Measurements from ENCODE around the gene AIMP1.

AIMP1 gene

DNA sequence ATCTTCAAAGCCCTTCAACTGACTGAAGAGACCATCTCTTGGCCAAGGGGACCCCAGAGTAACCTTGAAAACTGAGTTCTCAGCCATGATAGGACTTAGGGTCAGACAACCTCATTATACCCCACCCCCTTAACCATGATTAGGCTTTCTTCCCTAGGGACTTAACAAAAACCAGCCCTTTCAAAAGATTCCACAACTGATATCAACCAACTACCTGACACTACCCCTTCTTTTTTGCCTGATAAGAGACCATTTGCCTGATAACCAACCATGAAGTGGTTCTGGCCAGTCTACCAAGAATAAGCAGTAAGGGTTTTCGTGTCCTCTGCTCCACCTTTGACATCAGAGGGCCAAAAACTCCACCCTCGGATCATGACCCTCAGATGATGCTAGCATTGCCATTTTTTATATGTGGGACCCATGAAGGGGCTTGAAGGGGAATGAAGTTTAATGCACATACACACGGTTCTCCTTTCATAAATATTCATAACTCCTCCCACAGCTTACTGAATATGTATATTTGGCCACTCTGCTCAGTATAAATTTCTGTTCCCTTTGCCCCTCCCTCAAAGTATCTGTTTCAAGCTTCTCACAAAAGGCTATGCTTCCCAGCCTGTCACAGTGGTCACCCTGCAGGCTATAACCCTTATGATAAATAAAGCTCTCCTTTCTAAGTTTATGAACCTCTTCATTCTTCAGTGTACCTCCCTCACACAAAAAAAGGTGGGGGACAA is 12.6 kb upstream of the AIMP1 start:
- Histone ChIP-seq H4K8ac (ENCODE audit: low read depth, low read length) (no peak overlapping the region), H4K91ac (ENCODE audit: low read depth, low read length, poor library complexity) (no peak overlapping the region), H3K27ac (replicated peaks; ENCODE audit: low read length) (no peak overlapping the region), H2BK15ac (ENCODE audit: low read length) (no peak overlapping the region), H3K14ac (ENCODE audit: low read length) (no peak overlapping the region), H3K9me3 (replicated peaks in 1 of 2; ENCODE audit: control insufficient read depth in 2 of 2, insufficient read depth in 1 of 2, low read depth in 1 of 2, low read length in 2 of 2) (no peaks in the 10 kb centered on the region), H3K27me3 (ENCODE audit: control insufficient read depth in 3 of 3, insufficient read depth in 3 of 3, low read depth in 1 of 3, low read length in 3 of 3) (no peaks in the 10 kb centered on the region), H3K9ac (ENCODE audit: low read depth, low read length, poor library complexity) (no peak overlapping the region), H3K36me3 (replicated peaks in 1 of 2; ENCODE audit: control insufficient read depth in 2 of 2, insufficient read depth in 2 of 2, low read length in 2 of 2) (peaks cover 6 to 80% of the 10 kb centered on the region in 2 donors), H3K4ac (ENCODE audit: low read length) (no peak overlapping the region), H3K4me1 (ENCODE audit: control insufficient read depth in 2 of 2, insufficient read depth in 1 of 2, low read depth in 1 of 2, low read length in 2 of 2) (no peaks in the 10 kb centered on the region), H2BK12ac (ENCODE audit: low read length) (no peak overlapping the region), H2AFZ (ENCODE audit: low read length) (no peak overlapping the region), H3K18ac (ENCODE audit: low read length) (no peak overlapping the region), H2BK5ac (ENCODE audit: low read length) (no peak overlapping the region), H3K4me2 (ENCODE audit: insufficient read depth, low read length, poor library complexity, severe bottlenecking) (no peak overlapping the region), H3K4me3 (ENCODE audit: low read length in 2 of 2) (no peak overlapping the region), H2AK5ac (ENCODE audit: low read depth, low read length) (no peak overlapping the region), H2BK120ac (ENCODE audit: low read depth, low read length) (no peak overlapping the region), H3K23ac (ENCODE audit: low read depth, low read length, poor library complexity) (no peak overlapping the region), H3K79me1 (ENCODE audit: low read depth, low read length) (no peaks in the 10 kb centered on the region)
- no peak for DNase-seq (ENCODE audit: low spot score)
- no CpG with 5 or more reads among the region's 3 CpGs for WGBS, 2 donors (ENCODE audit: extremely low coverage in 2 of 2, insufficient read length in 2 of 2, insufficient replicate concordance in 1 of 2)

- Histone ChIP-seq H2AK5ac (ENCODE audit: low read depth, low read length) (no peak overlapping the region), H3K36me3 (replicated peaks in 1 of 2; ENCODE audit: control insufficient read depth in 2 of 2, insufficient read depth in 2 of 2, low read length in 2 of 2) (peaks cover 6 to 73% of the 10 kb centered on the region in 2 donors), H2BK120ac (ENCODE audit: low read depth, low read length) (no peak overlapping the region), H3K4ac (ENCODE audit: low read length) (no peak overlapping the region), H3K4me3 (ENCODE audit: low read length in 2 of 2) (no peak overlapping the region), H3K4me1 (ENCODE audit: control insufficient read depth in 2 of 2, insufficient read depth in 1 of 2, low read depth in 1 of 2, low read length in 2 of 2) (no peaks in the 10 kb centered on the region), H3K23ac (ENCODE audit: low read depth, low read length, poor library complexity) (no peak overlapping the region), H3K27me3 (ENCODE audit: control insufficient read depth in 3 of 3, insufficient read depth in 3 of 3, low read depth in 1 of 3, low read length in 3 of 3) (no peaks in the 10 kb centered on the region), H3K27ac (replicated peaks; ENCODE audit: low read length) (no peak overlapping the region), H3K9ac (ENCODE audit: low read depth, low read length, poor library complexity) (no peak overlapping the region), H4K8ac (ENCODE audit: low read depth, low read length) (no peak overlapping the region), H2AFZ (ENCODE audit: low read length) (no peak overlapping the region), H3K9me3 (replicated peaks in 1 of 2; ENCODE audit: control insufficient read depth in 2 of 2, insufficient read depth in 1 of 2, low read depth in 1 of 2, low read length in 2 of 2) (no peaks in the 10 kb centered on the region), H2BK5ac (ENCODE audit: low read length) (no peak overlapping the region), H4K91ac (ENCODE audit: low read depth, low read length, poor library complexity) (no peak overlapping the region), H3K79me1 (ENCODE audit: low read depth, low read length) (no peaks in the 10 kb centered on the region), H3K4me2 (ENCODE audit: insufficient read depth, low read length, poor library complexity, severe bottlenecking) (no peak overlapping the region), H2BK12ac (ENCODE audit: low read length) (no peak overlapping the region), H3K14ac (ENCODE audit: low read length) (no peak overlapping the region), H3K18ac (ENCODE audit: low read length) (no peak overlapping the region), H2BK15ac (ENCODE audit: low read length) (no peak overlapping the region)
- DNase-seq (ENCODE audit: low spot score) = no peak
Measured at GRCh38 chr4:106304632-106305031, 11.7 kb upstream of the AIMP1 start.

- Histone ChIP-seq H2AFZ (ENCODE audit: low read length) (no peak overlapping the region), H3K9me3 (replicated peaks in 1 of 2; ENCODE audit: control insufficient read depth in 2 of 2, insufficient read depth in 1 of 2, low read depth in 1 of 2, low read length in 2 of 2) (no peaks in the 10 kb centered on the region), H2BK120ac (ENCODE audit: low read depth, low read length) (no peak overlapping the region), H2BK5ac (ENCODE audit: low read length) (no peak overlapping the region), H2BK12ac (ENCODE audit: low read length) (no peak overlapping the region), H3K18ac (ENCODE audit: low read length) (no peak overlapping the region), H3K14ac (ENCODE audit: low read length) (no peak overlapping the region), H3K4ac (ENCODE audit: low read length) (no peak overlapping the region), H3K23ac (ENCODE audit: low read depth, low read length, poor library complexity) (no peak overlapping the region), H3K27me3 (ENCODE audit: control insufficient read depth in 3 of 3, insufficient read depth in 3 of 3, low read depth in 1 of 3, low read length in 3 of 3) (no peaks in the 10 kb centered on the region), H2AK5ac (ENCODE audit: low read depth, low read length) (no peak overlapping the region), H3K4me3 (ENCODE audit: low read length in 2 of 2) (no peak overlapping the region), H3K27ac (replicated peaks; ENCODE audit: low read length) (no peak overlapping the region), H3K79me1 (ENCODE audit: low read depth, low read length) (no peaks in the 10 kb centered on the region), H4K91ac (ENCODE audit: low read depth, low read length, poor library complexity) (no peak overlapping the region), H3K4me1 (ENCODE audit: control insufficient read depth in 2 of 2, insufficient read depth in 1 of 2, low read depth in 1 of 2, low read length in 2 of 2) (no peaks in the 10 kb centered on the region), H4K8ac (ENCODE audit: low read depth, low read length) (no peak overlapping the region), H2BK15ac (ENCODE audit: low read length) (no peak overlapping the region), H3K9ac (ENCODE audit: low read depth, low read length, poor library complexity) (no peak overlapping the region), H3K36me3 (replicated peaks in 1 of 2; ENCODE audit: control insufficient read depth in 2 of 2, insufficient read depth in 2 of 2, low read length in 2 of 2) (peaks cover 2 to 65% of the 10 kb centered on the region in 2 donors), H3K4me2 (ENCODE audit: insufficient read depth, low read length, poor library complexity, severe bottlenecking) (no peak overlapping the region)
- WGBS, 2 donors (ENCODE audit: extremely low coverage in 2 of 2, insufficient read length in 2 of 2, insufficient replicate concordance in 1 of 2) = no CpG with 5 or more reads among the region's 4 CpGs
- DNase-seq (ENCODE audit: low spot score) = no peak
Measured at GRCh38 chr4:106305435-106306055, 10.8 kb upstream of the AIMP1 start.

- H3K27ac ChIP-seq (replicated peaks; ENCODE audit: low read length) = no peak overlapping the region
- no peak overlapping the region for H3K4me3 ChIP-seq (ENCODE audit: low read length in 2 of 2)
Measured at GRCh38 chr4:106306561-106306960, 9.8 kb upstream of the AIMP1 start.

More at GRCh38 chr4:106306561-106306960, 9.8 kb upstream of the AIMP1 start:
- no peak overlapping the region for H3K4me2 ChIP-seq (ENCODE audit: insufficient read depth, low read length, poor library complexity, severe bottlenecking)
- H2AK5ac ChIP-seq (ENCODE audit: low read depth, low read length) = no peak overlapping the region
- no peak overlapping the region for H4K91ac ChIP-seq (ENCODE audit: low read depth, low read length, poor library complexity)
- H3K27me3 ChIP-seq (ENCODE audit: control insufficient read depth in 3 of 3, insufficient read depth in 3 of 3, low read depth in 1 of 3, low read length in 3 of 3) = no peaks in the 10 kb centered on the region
- H3K36me3 ChIP-seq (replicated peaks in 1 of 2; ENCODE audit: control insufficient read depth in 2 of 2, insufficient read depth in 2 of 2, low read length in 2 of 2) = peaks cover 2 to 57% of the 10 kb centered on the region in 2 donors
- no peak overlapping the region for H2BK15ac ChIP-seq (ENCODE audit: low read length)
- no peak overlapping the region for H3K14ac ChIP-seq (ENCODE audit: low read length)
- no peak overlapping the region for H3K18ac ChIP-seq (ENCODE audit: low read length)
- no peak overlapping the region for H3K9ac ChIP-seq (ENCODE audit: low read depth, low read length, poor library complexity)
- no peak overlapping the region for H3K4ac ChIP-seq (ENCODE audit: low read length)
- H2AFZ ChIP-seq (ENCODE audit: low read length) = no peak overlapping the region
- H3K4me1 ChIP-seq (ENCODE audit: control insufficient read depth in 2 of 2, insufficient read depth in 1 of 2, low read depth in 1 of 2, low read length in 2 of 2) = no peaks in the 10 kb centered on the region
- no peak overlapping the region for H4K8ac ChIP-seq (ENCODE audit: low read depth, low read length)
- no peaks in the 10 kb centered on the region for H3K9me3 ChIP-seq (replicated peaks in 1 of 2; ENCODE audit: control insufficient read depth in 2 of 2, insufficient read depth in 1 of 2, low read depth in 1 of 2, low read length in 2 of 2)
- no peak for DNase-seq (ENCODE audit: low spot score)
- H2BK5ac ChIP-seq (ENCODE audit: low read length) = no peak overlapping the region
- H2BK120ac ChIP-seq (ENCODE audit: low read depth, low read length) = no peak overlapping the region
- H2BK12ac ChIP-seq (ENCODE audit: low read length) = no peak overlapping the region
- H3K23ac ChIP-seq (ENCODE audit: low read depth, low read length, poor library complexity) = no peak overlapping the region
- no peaks in the 10 kb centered on the region for H3K79me1 ChIP-seq (ENCODE audit: low read depth, low read length)
